Common myeloid progenitor, CD34-positive (primary cell): Measurements from ENCODE around the gene SPNS2.

Experiments used
- CTCF ChIA-PET: fragments of 350-600 bp; sonication (Branson Sonifier 250); formaldehyde crosslinking; loops from one replicate; lab custom pipeline; 2021; ENCODE audit warnings: antibody characterized with exemption; lab: Charles Lee
- POLR2A ChIA-PET: fragments of 350-600 bp; sonication (Branson Sonifier 250); formaldehyde crosslinking; loops from one replicate; lab custom pipeline; 2021; ENCODE audit warnings: antibody characterized with exemption; lab: Charles Lee
- DNase-seq, 3 donors: peaks; one replicate each; pipeline versions ENCODE4 v3.0.0 to v3.0.0-alpha.2; 2013
- H3K27ac ChIP-seq, 2 experiments: 1 replicate in 1 of 2; 2 replicates in 1 of 2; pipeline ENCODE4 v1.7.0; 2013; ENCODE audit warnings: inconsistent platforms in 2 of 2, low read length in 2 of 2, mild to moderate bottlenecking in 2 of 2, low read depth in 1 of 2, moderate library complexity in 1 of 2; ENCODE audit not compliant: severe bottlenecking in 2 of 2, insufficient read depth in 1 of 2, poor library complexity in 1 of 2
- H3K27me3 ChIP-seq, 5 experiments: replicated peaks in 2 of 5; 1 replicate in 3 of 5; 2 replicates in 2 of 5; pipeline versions ENCODE4 v1.6.1 to v1.7.0; 2013; ENCODE audit warnings: low read length in 4 of 5, mild to moderate bottlenecking in 2 of 5, moderate library complexity in 2 of 5, inconsistent platforms in 1 of 5; ENCODE audit not compliant: insufficient read depth in 5 of 5, control insufficient read depth in 4 of 5
- H3K36me3 ChIP-seq, 4 experiments: 1 replicate in 2 of 4; 2 replicates in 2 of 4; pipeline versions ENCODE4 v1.6.1 to v1.7.0; 2013; ENCODE audit warnings: low read length in 3 of 4, control low read depth in 1 of 4, mild to moderate bottlenecking in 1 of 4; ENCODE audit not compliant: control insufficient read depth in 4 of 4, insufficient read depth in 4 of 4
- H3K4me1 ChIP-seq, 4 experiments: 1 replicate in 3 of 4; 2 replicates in 1 of 4; pipeline versions ENCODE4 v1.6.1 to v1.7.1; 2013; ENCODE audit warnings: low read length in 3 of 4, mild to moderate bottlenecking in 3 of 4, control low read depth in 1 of 4, inconsistent platforms in 1 of 4, moderate library complexity in 1 of 4; ENCODE audit not compliant: control insufficient read depth in 4 of 4, insufficient read depth in 4 of 4; ENCODE audit errors: control extremely low read depth in 1 of 4
- H3K4me3 ChIP-seq, 7 experiments: 1 replicate in 4 of 7; 2 replicates in 3 of 7; pipeline versions ENCODE4 v1.5.1 to v1.7.0; 2013; ENCODE audit warnings: mild to moderate bottlenecking in 7 of 7, low read length in 6 of 7, moderate library complexity in 6 of 7, inconsistent platforms in 2 of 7, low read depth in 2 of 7, control low read depth in 1 of 7; ENCODE audit not compliant: insufficient read depth in 4 of 7, control insufficient read depth in 1 of 7; ENCODE audit errors: extremely low read depth in 1 of 7
- H3K9me3 ChIP-seq, 5 experiments: 1 replicate in 4 of 5; 2 replicates in 1 of 5; pipeline versions ENCODE4 v1.6.1 to v1.7.1; 2013; ENCODE audit warnings: low read length in 4 of 5, mild to moderate bottlenecking in 2 of 5, inconsistent platforms in 1 of 5, low read depth in 1 of 5, moderate library complexity in 1 of 5; ENCODE audit not compliant: control insufficient read depth in 4 of 5, insufficient read depth in 2 of 5; ENCODE audit errors: control extremely low read depth in 1 of 5
- WGBS: methylation state at CpG from one replicate; pipeline ENCODE4 v1.1.5; 2013; ENCODE audit not compliant: insufficient coverage; 5-methylcytosine and 5-hydroxymethylcytosine counted together

The SPNS2 gene

GRCh38 chr17:4513113-4514032, 14.7 kb downstream of the SPNS2 start:
- no peak for DNase-seq
- H3K27me3 ChIP-seq: no peaks in the 10 kb centered on the region
- H3K36me3 ChIP-seq: peaks cover 5 to 64% (median 15%) of the 10 kb centered on the region in 4 experiments
- 92% methylated on average over 10 of the region's 24 CpGs for WGBS
- H3K4me1 ChIP-seq: peaks cover 2 to 40% (median 37%) of the 10 kb centered on the region in 4 experiments
- no peak overlapping the region for H3K4me3 ChIP-seq
- H3K27ac ChIP-seq: no peak overlapping the region
- CTCF ChIA-PET: interaction anchor here (0.7 kb wide), 1 partner anchor 9 kb away, joined by 4 read pairs; no protein-coding TSS in a partner anchor
- no peaks in the 10 kb centered on the region for H3K9me3 ChIP-seq
- POLR2A ChIA-PET: interaction anchor here (0.6 kb wide), 1 partner anchor 14 kb away, joined by 5 read pairs; no protein-coding TSS in a partner anchor

- POLR2A ChIA-PET: no interaction called here
Observed at GRCh38 chr17:4514206-4514605, 15.5 kb downstream of the SPNS2 start.

GRCh38 chr17:4514779-4515178, 16.1 kb downstream of the SPNS2 start:
- peaks cover 0 to 27% (median 25%) of the 10 kb centered on the region in 4 experiments for H3K4me1 ChIP-seq
- peaks cover 5 to 77% (median 23%) of the 10 kb centered on the region in 4 experiments for H3K36me3 ChIP-seq
- H3K27ac ChIP-seq: no peak overlapping the region
- H3K9me3 ChIP-seq: no peaks in the 10 kb centered on the region
- H3K27me3 ChIP-seq: no peaks in the 10 kb centered on the region
- 97% methylated on average over 11 of the region's 11 CpGs for WGBS
- no peak overlapping the region for H3K4me3 ChIP-seq
- DNase-seq: no peak
- POLR2A ChIA-PET: no interaction called here
- CTCF ChIA-PET: interaction anchor here (1.2 kb wide), 1 partner anchor 35 kb away, joined by 3 read pairs; no protein-coding TSS in a partner anchor

More at GRCh38 chr17:4514206-4514605, 15.5 kb downstream of the SPNS2 start:
- WGBS: 97% methylated on average over 6 of the region's 7 CpGs
- Histone ChIP-seq H3K27me3 (no peaks in the 10 kb centered on the region), H3K27ac (no peak overlapping the region), H3K36me3 (peaks cover 5 to 72% (median 20%) of the 10 kb centered on the region in 4 experiments), H3K9me3 (no peaks in the 10 kb centered on the region), H3K4me1 (peaks cover under 1 to 33% (median 31%) of the 10 kb centered on the region in 4 experiments), H3K4me3 (no peak overlapping the region)
- DNase-seq: no peak
- CTCF ChIA-PET: interaction anchor here (1.2 kb wide), 1 partner anchor 36 kb away, joined by 3 read pairs; no protein-coding TSS in a partner anchor

GRCh38 chr17:4515501-4515900, 16.8 kb downstream of the SPNS2 start:
- H3K36me3 ChIP-seq: peaks cover 5 to 75% (median 28%) of the 10 kb centered on the region in 4 experiments
- 98% methylated on average over 5 of the region's 5 CpGs for WGBS
- H3K4me1 ChIP-seq: peaks cover 0 to 20% (median 18%) of the 10 kb centered on the region in 4 experiments
- no peaks in the 10 kb centered on the region for H3K9me3 ChIP-seq
- ChIA-PET CTCF (interaction anchor here (1.6 to 2.5 kb wide), 2 partner anchors 10 to 95 kb away, joined by 4 to 9 read pairs; no protein-coding TSS in a partner anchor), POLR2A (no interaction called here)
- DNase-seq: no peak
- H3K27ac ChIP-seq: no peak overlapping the region
- H3K27me3 ChIP-seq: no peaks in the 10 kb centered on the region
- H3K4me3 ChIP-seq: no peak overlapping the region

GRCh38 chr17:4516735-4517134, 18.1 kb downstream of the SPNS2 start:
- ChIA-PET CTCF (interaction anchor here (1.5 to 2.5 kb wide), 3 partner anchors 8 to 96 kb away, joined by 4 to 9 read pairs (median 4); no protein-coding TSS in a partner anchor), POLR2A (interaction anchor here (0.6 kb wide), 1 partner anchor 91 kb away, joined by 3 read pairs; no protein-coding TSS in a partner anchor)
- WGBS: 100% methylated on average over 7 of the region's 11 CpGs

GRCh38 chr17:4518901-4519300, 20.2 kb downstream of the SPNS2 start:
- H3K27me3 ChIP-seq: no peaks in the 10 kb centered on the region
- no peaks in the 10 kb centered on the region for H3K9me3 ChIP-seq
- no peak overlapping the region for H3K27ac ChIP-seq
- H3K4me3 ChIP-seq: no peak overlapping the region
- POLR2A ChIA-PET: no interaction called here
- H3K4me1 ChIP-seq: peaks cover 0 to 7% (median 0%) of the 10 kb centered on the region in 4 experiments
- 94% methylated on average over 9 of the region's 10 CpGs for WGBS
- DNase-seq: no peak
- H3K36me3 ChIP-seq: peaks cover 7 to 73% (median 41%) of the 10 kb centered on the region in 4 experiments
- CTCF ChIA-PET: interaction anchor here (1.3 kb wide), 1 partner anchor 11 kb away, joined by 4 read pairs; no protein-coding TSS in a partner anchor

More at GRCh38 chr17:4516735-4517134, 18.1 kb downstream of the SPNS2 start:
- Histone ChIP-seq H3K27me3 (no peaks in the 10 kb centered on the region), H3K9me3 (no peaks in the 10 kb centered on the region), H3K4me3 (no peak overlapping the region), H3K27ac (no peak overlapping the region), H3K4me1 (peaks cover 0 to 8% (median 6%) of the 10 kb centered on the region in 4 experiments), H3K36me3 (peaks cover 7 to 79% (median 35%) of the 10 kb centered on the region in 4 experiments)
- DNase-seq: no peak
